A673 (cell line): ENCODE data around the gene ZFHX2.

Experiments used
- EZH2 ChIP-seq: fragments of 200-600 bp; sonication (generic); IDR thresholded peaks from 2 replicates; pipeline ENCODE4 v1.6.1; 2017; ENCODE audit warnings: borderline replicate concordance, low read depth, mild to moderate bottlenecking, mixed read lengths, antibody characterized with exemption, low read length; ENCODE audit not compliant: poor library complexity, severe bottlenecking
- TF ChIP-seq, protein P1 (sequence below): fragments of 300-800, 200-600 bp; sonication (generic); conservative IDR thresholded peaks from 2 replicates; pipeline ENCODE4 v1.5.1; 2017; ENCODE audit warnings: low read depth, mild to moderate bottlenecking, antibody characterized with exemption, low read length, moderate library complexity, mixed read lengths

GRCh38 chr14:23530375-23531055 lies 21.1 kb downstream of the ZFHX2 start:
- TF ChIP-seq, protein P1, sequence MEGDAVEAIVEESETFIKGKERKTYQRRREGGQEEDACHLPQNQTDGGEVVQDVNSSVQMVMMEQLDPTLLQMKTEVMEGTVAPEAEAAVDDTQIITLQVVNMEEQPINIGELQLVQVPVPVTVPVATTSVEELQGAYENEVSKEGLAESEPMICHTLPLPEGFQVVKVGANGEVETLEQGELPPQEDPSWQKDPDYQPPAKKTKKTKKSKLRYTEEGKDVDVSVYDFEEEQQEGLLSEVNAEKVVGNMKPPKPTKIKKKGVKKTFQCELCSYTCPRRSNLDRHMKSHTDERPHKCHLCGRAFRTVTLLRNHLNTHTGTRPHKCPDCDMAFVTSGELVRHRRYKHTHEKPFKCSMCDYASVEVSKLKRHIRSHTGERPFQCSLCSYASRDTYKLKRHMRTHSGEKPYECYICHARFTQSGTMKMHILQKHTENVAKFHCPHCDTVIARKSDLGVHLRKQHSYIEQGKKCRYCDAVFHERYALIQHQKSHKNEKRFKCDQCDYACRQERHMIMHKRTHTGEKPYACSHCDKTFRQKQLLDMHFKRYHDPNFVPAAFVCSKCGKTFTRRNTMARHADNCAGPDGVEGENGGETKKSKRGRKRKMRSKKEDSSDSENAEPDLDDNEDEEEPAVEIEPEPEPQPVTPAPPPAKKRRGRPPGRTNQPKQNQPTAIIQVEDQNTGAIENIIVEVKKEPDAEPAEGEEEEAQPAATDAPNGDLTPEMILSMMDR: no peak
- no peak for TF ChIP-seq EZH2
